SH-SY5Y (cell line): Measurements from ENCODE around the gene NT5C2.

Experiments used
- GATA2 ChIP-seq: IDR thresholded peaks from 2 replicates; pipeline ENCODE4 v1.6.1; 2011; ENCODE audit warnings: mild to moderate bottlenecking, low read depth, low read length
- GATA3 ChIP-seq: IDR thresholded peaks from 2 replicates; pipeline ENCODE4 v1.6.1; 2011; ENCODE audit warnings: low read depth, mild to moderate bottlenecking, low read length, moderate library complexity

NT5C2 gene

GRCh38 chr10:103044942-103045489, 148.1 kb downstream of the NT5C2 start:
- TF ChIP-seq GATA3 (no peak), GATA2 (no peak)

GRCh38 chr10:103042908-103043307, 150.2 kb downstream of the NT5C2 start:
- TF ChIP-seq GATA3: no peak
- no peak for TF ChIP-seq GATA2

- no peak for TF ChIP-seq GATA2
- TF ChIP-seq GATA3: no peak
Measured at GRCh38 chr10:103042129-103042528, 150.9 kb downstream of the NT5C2 start.

- no peak for TF ChIP-seq GATA2
- TF ChIP-seq GATA3: no peak
Measured at GRCh38 chr10:103041391-103041790, 151.7 kb downstream of the NT5C2 start.

GRCh38 chr10:103040418-103040817, 152.7 kb downstream of the NT5C2 start:
- no peak for TF ChIP-seq GATA2
- TF ChIP-seq GATA3: no peak

- TF ChIP-seq GATA2 (no peak), GATA3 (no peak)
Measured at GRCh38 chr10:103038570-103038969, 154.5 kb downstream of the NT5C2 start.
